HCT116 (cell line): ENCODE data around the gene SLC6A17. TPM values are rescaled to one million over a fixed set of nuclear protein-coding genes. Genes with fewer than 3 reads are reported as not detected.
A peak's percentile ranks its signal among the peaks of the same experiment; 100 is the strongest.

Source experiments
- ATAC-seq: fragments of 200-7000 bp; cut with Tn5 transposase; 2 replicates; pipeline ENCODE4 v1.9.1; 2020; ENCODE audit warnings: mild to moderate bottlenecking, moderate library complexity
- BruUV-seq: library from RNA; stranded (reverse); fragments of 400-500 nt; replicated peaks from 2 replicates; lab custom pipeline; 2021; lab: Mats Ljungman, UMichigan
- CTCF ChIA-PET: fragments of 300-600 bp; sonication (Branson Sonifier 250); formaldehyde crosslinking; loops from one replicate; lab custom pipeline; 2021; ENCODE audit warnings: antibody characterized with exemption; lab: Charles Lee
- POLR2A ChIA-PET: fragments of 300-600, 350-600 bp; sonication (Branson Sonifier 250); formaldehyde crosslinking; loops from one replicate; lab custom pipeline; 2021; ENCODE audit warnings: antibody characterized with exemption; lab: Charles Lee
- RAD21 ChIA-PET, 2 experiments: fragments of 300-600 bp; sonication (Branson Sonifier 250); formaldehyde crosslinking; loops; one replicate each; lab custom pipeline; 2023; ENCODE audit warnings: low total read pairs in 2 of 2; ENCODE audit not compliant: uncharacterized antibody in 2 of 2, unreplicated experiment in 2 of 2, low non-redundant PET in 1 of 2; lab: Charles Lee
- DNase-seq: peaks from one replicate; pipeline ENCODE4 v3.0.0-alpha.2; 2010; ENCODE audit warnings: low read depth, low spot score
- H2AFZ ChIP-seq: fragments of 200-600 bp; shearing (Covaris generic), sonication (generic); 2 replicates; pipeline ENCODE4 v1.6.1; 2017; ENCODE audit warnings: low read depth, mixed run types, mixed read lengths, antibody characterized with exemption, low read length; ENCODE audit not compliant: poor library complexity, severe bottlenecking
- H3K27ac ChIP-seq: 2 replicates; pipeline ENCODE4 v1.5.1; 2012; ENCODE audit warnings: low read depth, low read length
- H3K27me3 ChIP-seq: fragments of 200-600 bp; sonication (generic); 2 replicates; pipeline ENCODE4 v1.6.1; 2016; ENCODE audit warnings: mixed run types, low read length, mixed read lengths; ENCODE audit not compliant: insufficient read depth
- H3K36me3 ChIP-seq, 2 experiments: fragments of 200-500 bp in 1 of 2; fragments of 200-600 bp in 1 of 2; sonication (Bioruptor generic) in 1 of 2; sonication (generic) in 1 of 2; 2 replicates each; pipeline versions ENCODE4 v1.5.1 to v1.6.1; 2014 to 2016; ENCODE audit warnings: low read length in 2 of 2, inconsistent platforms in 1 of 2, mixed read lengths in 1 of 2, mixed run types in 1 of 2; ENCODE audit not compliant: insufficient read depth in 2 of 2, control insufficient read depth in 1 of 2
- H3K4me1 ChIP-seq, 2 experiments: fragments of 200-600 bp in 1 of 2; sonication (generic) in 1 of 2; 2 replicates each; pipeline versions ENCODE4 v1.5.1 to v1.6.1; 2012 to 2017; ENCODE audit warnings: low read length in 2 of 2, inconsistent platforms in 1 of 2, mild to moderate bottlenecking in 1 of 2, mixed read lengths in 1 of 2, mixed run types in 1 of 2, moderate library complexity in 1 of 2; ENCODE audit not compliant: insufficient read depth in 2 of 2, control insufficient read depth in 1 of 2
- H3K4me2 ChIP-seq: fragments of 200-600 bp; sonication (generic); 2 replicates; pipeline ENCODE4 v1.6.1; 2017; ENCODE audit warnings: mixed run types, low read length, mixed read lengths
- H3K4me3 ChIP-seq, 2 experiments: fragments of 200-600 bp in 1 of 2; sonication (generic) in 1 of 2; replicated peaks in 1 of 2; 2 replicates each; pipeline ENCODE4 v1.5.1; 2011 to 2016; ENCODE audit warnings: low read length in 2 of 2, control low read depth in 1 of 2, low read depth in 1 of 2, mild to moderate bottlenecking in 1 of 2, mixed read lengths in 1 of 2, mixed run types in 1 of 2
- H3K79me2 ChIP-seq: fragments of 200-600 bp; sonication (generic); 2 replicates; pipeline ENCODE4 v1.6.1; 2017; ENCODE audit warnings: mild to moderate bottlenecking, mixed run types, low read length, moderate library complexity, mixed read lengths; ENCODE audit not compliant: insufficient read depth
- H3K9ac ChIP-seq: fragments of 200-600 bp; sonication (generic); 2 replicates; pipeline ENCODE4 v1.6.1; 2016; ENCODE audit warnings: low read length, mixed read lengths
- H3K9me2 ChIP-seq: fragments of 200-600 bp; sonication (generic), shearing (Covaris generic); 2 replicates; pipeline ENCODE4 v1.6.1; 2017; ENCODE audit warnings: mixed run types, mild to moderate bottlenecking, moderate library complexity; ENCODE audit not compliant: insufficient read depth
- H3K9me3 ChIP-seq, 2 experiments: fragments of 200-500 bp in 1 of 2; fragments of 200-600 bp in 1 of 2; sonication (Bioruptor generic) in 1 of 2; sonication (generic) in 1 of 2; 2 replicates each; pipeline ENCODE4 v1.6.1; 2014 to 2017; ENCODE audit warnings: low read length in 2 of 2, mixed read lengths in 2 of 2, inconsistent platforms in 1 of 2, low read depth in 1 of 2, mild to moderate bottlenecking in 1 of 2, mixed run types in 1 of 2, moderate library complexity in 1 of 2; ENCODE audit not compliant: control insufficient read depth in 1 of 2, insufficient read depth in 1 of 2
- H4K20me1 ChIP-seq: fragments of 200-600 bp; sonication (generic), shearing (Covaris generic); 2 replicates; pipeline ENCODE4 v1.6.1; 2017; ENCODE audit warnings: mixed run types, mild to moderate bottlenecking, moderate library complexity; ENCODE audit not compliant: insufficient read depth
- CTCF ChIP-seq, 3 experiments: fragments of 200-600 bp in 1 of 3; sonication (generic) in 1 of 3; IDR thresholded peaks in 2 of 3; conservative IDR thresholded peaks in 1 of 3; 2 replicates each; pipeline ENCODE4 v1.5.1; 2012 to 2017; ENCODE audit warnings: low read depth in 2 of 3, low read length in 2 of 3, antibody characterized with exemption in 1 of 3, borderline replicate concordance in 1 of 3, control low read depth in 1 of 3, mild to moderate bottlenecking in 1 of 3, mixed read lengths in 1 of 3, mixed run types in 1 of 3, moderate library complexity in 1 of 3; ENCODE audit not compliant: insufficient read depth in 1 of 3
- EGR1 ChIP-seq: IDR thresholded peaks from 2 replicates; pipeline ENCODE4 v1.6.1; 2012; ENCODE audit warnings: low read depth
- MAX ChIP-seq: IDR thresholded peaks from 2 replicates; pipeline ENCODE4 v1.6.1; 2012
- RAD21 ChIP-seq: IDR thresholded peaks from 2 replicates; pipeline ENCODE4 v1.6.1; 2012; ENCODE audit warnings: low read depth, mild to moderate bottlenecking
- SIN3A ChIP-seq: IDR thresholded peaks from 2 replicates; pipeline ENCODE4 v1.6.1; 2012; ENCODE audit warnings: low read depth
- SP1 ChIP-seq: IDR thresholded peaks from 2 replicates; pipeline ENCODE4 v1.6.1; 2012; ENCODE audit warnings: low read depth
- ZNF274 ChIP-seq: fragments of 200-500 bp; sonication (Bioruptor generic); IDR thresholded peaks from 2 replicates; pipeline ENCODE4 v1.6.1; 2014; ENCODE audit warnings: mild to moderate bottlenecking, low read depth, low read length, inconsistent platforms
- intact Hi-C: fragments of 100-400 bp; cut with micrococcal nuclease; formaldehyde crosslinking; loops from 2 replicates; pipeline ENCODE4 v1.10.0; 2022
- total RNA-seq: library from RNA; stranded (reverse); gene quantifications from one replicate; pipeline ENCODE4 v1.2.1, GENCODE V29; 2021; ENCODE audit not compliant: unreplicated experiment

Gene SLC6A17
- total RNA-seq, 1 experiment from 2014 or later = 10.5 TPM

- TF ChIP-seq ZNF274 = no peak
- no peak for TF ChIP-seq MAX
- no peak for TF ChIP-seq EGR1
- TF ChIP-seq SP1 = no peak
- TF ChIP-seq, all 23 proteins: peak for 0
- H3K4me2 ChIP-seq = no peak overlapping the region
Observed at GRCh38 chr1:110102081-110102480, 48.2 kb upstream of the SLC6A17 start.

GRCh38 chr1:110106013-110106941 lies 44.0 kb upstream of the SLC6A17 start:
- intact Hi-C loops = loop anchor here (1.0 kb wide), 1 partner anchor 52 kb away; no protein-coding TSS in a partner anchor
- Histone ChIP-seq H3K9me3 (no peaks in the 10 kb centered on the region), H2AFZ (peak overlapping the region; percentile 13), H3K79me2 (no peaks in the 10 kb centered on the region), H3K4me2 (0 out of 2 replicates have a peak overlapping the region, but pooled peaks have one; percentile 6), H3K9ac (peak overlapping the region; percentile 21; the same call in 1 of the 2 replicates), H3K4me3 (no peak overlapping the region), H4K20me1 (no peaks in the 10 kb centered on the region), H3K9me2 (no peaks in the 10 kb centered on the region), H3K36me3 (no peaks in the 10 kb centered on the region), H3K4me1 (peaks cover 0 to 4% of the 10 kb centered on the region in 2 experiments; a peak in 1 of 4 replicates), H3K27ac (no peak overlapping the region), H3K27me3 (peaks cover 3% of the 10 kb centered on the region; the same call in 1 of the 2 replicates)
- DNase-seq (peak; percentile 35), ATAC-seq (peak; percentile 99)
- RAD21 ChIA-PET = interaction anchor here in 1 of 2 experiments (0.9 kb wide), 1 partner anchor 18 kb away, joined by 4 read pairs; no protein-coding TSS in a partner anchor
- no TSS peak for BruUV-seq
- POLR2A ChIA-PET = interaction anchor here (0.9 kb wide), 1 partner anchor 72 kb away, joined by 3 read pairs; the partner anchor contains the start of gene STRIP1
- no peak for TF ChIP-seq SIN3A
- peak; percentile 65 to 95 (median 94) for TF ChIP-seq CTCF (IDR thresholded peaks at IDR 0.05 in 2 of 3, conservative IDR thresholded peaks at IDR 0.05 in 1 of 3; ENCODE audit: borderline replicate concordance in 1 of 3, insufficient read depth in 1 of 3, low read depth in 2 of 3, low read length in 2 of 3)
- peak; percentile 86 for TF ChIP-seq RAD21
- CTCF ChIA-PET = interaction anchor here (0.6 to 6.9 kb wide), 12 partner anchors 10 to 467 kb away, joined by 3 to 57 read pairs (median 7); partner anchors contain the start of genes SLC6A17 and STRIP1

More at GRCh38 chr1:110102081-110102480, 48.2 kb upstream of the SLC6A17 start:
- H3K9ac ChIP-seq = no peak overlapping the region
- H3K27me3 ChIP-seq = no peaks in the 10 kb centered on the region
- ChIA-PET CTCF (interaction anchor here (1.9 to 6.9 kb wide), 2 partner anchors 14 to 72 kb away, joined by 5 to 57 read pairs; no protein-coding TSS in a partner anchor), POLR2A (no interaction called here), RAD21 (no interaction called here)
- ATAC-seq (no peak), DNase-seq (no peak)
- no peak overlapping the region for H3K27ac ChIP-seq
- no peaks in the 10 kb centered on the region for H3K36me3 ChIP-seq
- intact Hi-C loops = no loop called here
- no peaks in the 10 kb centered on the region for H3K79me2 ChIP-seq
- H4K20me1 ChIP-seq = no peaks in the 10 kb centered on the region
- no peak overlapping the region for H2AFZ ChIP-seq
- no TSS peak for BruUV-seq
- H3K9me3 ChIP-seq = no peaks in the 10 kb centered on the region
- H3K9me2 ChIP-seq = no peaks in the 10 kb centered on the region
- H3K4me1 ChIP-seq = peaks cover 0 to 4% of the 10 kb centered on the region in 2 experiments; a peak in 1 of 4 replicates
- H3K4me3 ChIP-seq = no peak overlapping the region
